Measurements from ENCODE around the gene MFAP4. TPM values are rescaled to one million over a fixed set of nuclear protein-coding genes. Genes with fewer than 3 reads are reported as not detected.

MFAP4 gene
- total RNA-seq, 4 donors from 2014 or later = 79.0 to 170 (median 111) TPM

GRCh38 chr17:19414396-19415280, 27.6 kb upstream of the MFAP4 start:
- DNase-seq (ENCODE audit: low spot score) (no peak), ATAC-seq (ENCODE audit: low FRiP score) (no peak)
- TF ChIP-seq CTCF (IDR thresholded peaks at IDR 0.05) = no peak

GRCh38 chr17:19413761-19414160, 26.8 kb upstream of the MFAP4 start:
- no peak for TF ChIP-seq CTCF (IDR thresholded peaks at IDR 0.05)

DNA sequence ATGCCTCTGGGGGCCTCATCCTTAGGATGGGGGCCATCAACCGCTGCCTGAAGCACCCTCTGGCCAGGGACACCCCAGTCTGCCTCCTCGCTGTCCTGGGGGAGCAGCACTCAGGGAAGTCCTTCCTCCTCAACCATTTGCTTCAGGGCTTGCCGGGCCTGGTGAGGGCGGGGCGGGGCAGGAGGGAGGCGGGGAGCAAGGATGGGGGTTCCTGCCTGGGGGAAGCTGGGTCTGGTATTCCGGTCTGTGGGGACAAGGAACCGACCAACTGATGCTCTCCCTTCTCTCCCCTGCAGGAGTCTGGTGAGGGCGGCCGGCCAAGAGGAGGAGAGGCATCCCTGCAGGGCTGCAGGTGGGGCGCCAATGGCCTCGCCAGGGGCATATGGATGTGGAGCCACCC, 26.0 kb upstream of the MFAP4 start:
- DNase-seq (ENCODE audit: low spot score) (no peak), ATAC-seq (ENCODE audit: low FRiP score) (no peak)
- TF ChIP-seq CTCF (IDR thresholded peaks at IDR 0.05) = no peak

More at GRCh38 chr17:19413761-19414160, 26.8 kb upstream of the MFAP4 start:
- ATAC-seq (ENCODE audit: low FRiP score) = no peak
- no peak for DNase-seq (ENCODE audit: low spot score)

DNA sequence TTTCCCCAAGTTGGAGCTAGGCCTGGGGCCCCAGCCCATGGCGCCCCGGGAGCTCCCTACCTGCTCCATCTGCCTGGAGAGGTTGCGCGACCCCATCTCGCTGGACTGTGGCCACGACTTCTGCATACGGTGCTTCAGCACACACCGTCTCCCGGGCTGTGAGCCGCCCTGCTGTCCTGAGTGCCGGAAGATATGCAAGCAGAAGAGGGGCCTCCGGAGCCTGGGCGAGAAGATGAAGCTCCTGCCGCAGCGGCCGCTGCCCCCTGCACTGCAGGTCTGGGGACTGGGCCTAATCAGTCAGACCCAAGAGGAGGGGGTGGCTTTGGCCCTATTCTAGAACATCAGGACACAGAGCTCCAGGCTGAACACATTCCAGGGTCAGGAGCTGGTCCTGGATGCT, 25.5 kb upstream of the MFAP4 start:
- ATAC-seq (ENCODE audit: low FRiP score) (no peak), DNase-seq (ENCODE audit: low spot score) (no peak)
- no peak for TF ChIP-seq CTCF (IDR thresholded peaks at IDR 0.05)

DNA sequence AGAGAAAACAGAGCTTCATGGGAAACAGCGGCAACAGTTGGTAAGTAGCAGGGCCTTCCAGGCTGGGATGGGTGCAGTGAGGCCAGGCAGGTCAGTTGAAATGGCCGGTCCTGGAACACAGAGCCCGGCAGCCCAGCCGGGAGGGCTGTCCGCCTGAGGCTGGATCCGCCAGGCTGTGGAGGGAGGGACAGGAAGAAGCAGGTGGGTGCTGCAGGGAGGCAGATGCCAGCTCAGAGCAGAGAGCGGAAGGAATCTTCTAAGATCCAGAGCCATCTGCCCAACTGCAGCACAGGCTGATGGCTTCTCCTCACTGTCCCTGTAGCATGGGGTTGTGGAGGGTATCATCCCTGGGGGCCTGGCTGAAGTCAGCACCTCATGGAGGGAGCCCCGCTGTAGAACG, 24.6 kb upstream of the MFAP4 start:
- TF ChIP-seq CTCF (IDR thresholded peaks at IDR 0.05) = no peak
- ATAC-seq (ENCODE audit: low FRiP score) (no peak), DNase-seq (ENCODE audit: low spot score) (no peak)

- no peak for TF ChIP-seq CTCF (IDR thresholded peaks at IDR 0.05)
- DNase-seq (ENCODE audit: low spot score) (no peak), ATAC-seq (ENCODE audit: low FRiP score) (no peak)
Observed at GRCh38 chr17:19410875-19411620, 24.1 kb upstream of the MFAP4 start, which contains the start of gene RNF112. RNF112 (plus strand) TSS chr17:19411232; CDS start chr17:19411409, 177 bp downstream.
